Glutamatergic neuron (in vitro differentiated cells): ENCODE data around the gene MAP2. TPM values are rescaled to one million over a fixed set of nuclear protein-coding genes. Genes with fewer than 3 reads are reported as not detected.
A peak's percentile ranks its signal among the peaks of the same experiment; 100 is the strongest.

Experiments
- DNase-seq: peaks from one replicate; pipeline ENCODE4 v3.0.0; 2022
- H3K27ac Mint-ChIP-seq: one replicate; pipeline ENCODE4 v1.8.0; 2020; ENCODE audit warnings: mild to moderate bottlenecking, mixed read lengths, inconsistent platforms; ENCODE audit not compliant: unreplicated experiment
- H3K27me3 Mint-ChIP-seq: one replicate; pipeline ENCODE4 v1.8.0; 2020; ENCODE audit warnings: mild to moderate bottlenecking, moderate library complexity, mixed read lengths, inconsistent platforms; ENCODE audit not compliant: unreplicated experiment
- H3K36me3 Mint-ChIP-seq: one replicate; pipeline ENCODE4 v1.8.0; 2020; ENCODE audit warnings: mild to moderate bottlenecking, mixed read lengths, inconsistent platforms; ENCODE audit not compliant: unreplicated experiment
- H3K4me1 Mint-ChIP-seq: one replicate; pipeline ENCODE4 v1.8.0; 2020; ENCODE audit warnings: mild to moderate bottlenecking, low read depth, mixed read lengths, inconsistent platforms; ENCODE audit not compliant: unreplicated experiment
- H3K4me3 Mint-ChIP-seq: one replicate; pipeline ENCODE4 v1.8.0; 2020; ENCODE audit warnings: mild to moderate bottlenecking, mixed read lengths, inconsistent platforms; ENCODE audit not compliant: unreplicated experiment
- H3K9me3 Mint-ChIP-seq: one replicate; pipeline ENCODE4 v1.8.0; 2020; ENCODE audit warnings: mild to moderate bottlenecking, moderate library complexity, mixed read lengths, inconsistent platforms; ENCODE audit not compliant: unreplicated experiment
- CTCF ChIP-seq: fragments of 200-600 bp; sonication (generic); IDR thresholded peaks from one replicate; pipeline ENCODE4 v1.5.0; 2021; ENCODE audit not compliant: partially characterized antibody, unreplicated experiment
- total RNA-seq: library from RNA; stranded (reverse); fragmentation: NEBNext Ultra II Directional; extraction: Animal tissue kit (Norgen Biotek cat#: 25700); gene quantifications from one replicate; pipeline ENCODE4 v1.2.1, GENCODE V29; 2021; ENCODE audit not compliant: unreplicated experiment

MAP2 gene
- total RNA-seq, 1 donor from 2014 or later, result 177 TPM

GRCh38 chr2:209600341-209601171 lies 176.7 kb downstream of the MAP2 start:
- H3K27me3 Mint-ChIP-seq, result no peaks in the 10 kb centered on the region
- no peaks in the 10 kb centered on the region for H3K36me3 Mint-ChIP-seq
- peaks cover 13% of the 10 kb centered on the region for H3K9me3 Mint-ChIP-seq
- peak overlapping the region; percentile 90 for H3K27ac Mint-ChIP-seq
- peak; percentile 67 for DNase-seq
- H3K4me3 Mint-ChIP-seq, result peak overlapping the region; percentile 54
- no peak for TF ChIP-seq CTCF
- H3K4me1 Mint-ChIP-seq, result peaks cover 29% of the 10 kb centered on the region

GRCh38 chr2:209601497-209601896 lies 177.7 kb downstream of the MAP2 start:
- no peak for DNase-seq
- H3K36me3 Mint-ChIP-seq, result no peaks in the 10 kb centered on the region
- peaks cover 2% of the 10 kb centered on the region for H3K27me3 Mint-ChIP-seq
- H3K27ac Mint-ChIP-seq, result peak overlapping the region; percentile 92
- TF ChIP-seq CTCF, result no peak
- H3K4me3 Mint-ChIP-seq, result peak overlapping the region; percentile 48
- peaks cover 13% of the 10 kb centered on the region for H3K9me3 Mint-ChIP-seq
- H3K4me1 Mint-ChIP-seq, result peaks cover 29% of the 10 kb centered on the region

- Mint-ChIP-seq H3K4me3 (no peak overlapping the region), H3K27me3 (peaks cover 2% of the 10 kb centered on the region), H3K36me3 (no peaks in the 10 kb centered on the region), H3K9me3 (peaks cover 13% of the 10 kb centered on the region), H3K4me1 (peaks cover 29% of the 10 kb centered on the region), H3K27ac (peak overlapping the region; percentile 64)
- TF ChIP-seq CTCF, result no peak
- DNase-seq, result no peak
Measured at GRCh38 chr2:209602259-209602658, 178.4 kb downstream of the MAP2 start.

GRCh38 chr2:209609531-209609930 lies 185.7 kb downstream of the MAP2 start:
- TF ChIP-seq CTCF, result no peak
- no peaks in the 10 kb centered on the region for H3K9me3 Mint-ChIP-seq
- H3K4me1 Mint-ChIP-seq, result peaks cover 11% of the 10 kb centered on the region
- no peak for DNase-seq
- H3K27ac Mint-ChIP-seq, result no peak overlapping the region
- H3K27me3 Mint-ChIP-seq, result peaks cover 4% of the 10 kb centered on the region
- no peak overlapping the region for H3K4me3 Mint-ChIP-seq
- H3K36me3 Mint-ChIP-seq, result no peaks in the 10 kb centered on the region

GRCh38 chr2:209610631-209611030 lies 186.8 kb downstream of the MAP2 start:
- Mint-ChIP-seq H3K36me3 (no peaks in the 10 kb centered on the region), H3K4me1 (peaks cover 21% of the 10 kb centered on the region), H3K27ac (no peak overlapping the region), H3K27me3 (peaks cover 8% of the 10 kb centered on the region), H3K9me3 (peaks cover 3% of the 10 kb centered on the region), H3K4me3 (no peak overlapping the region)
- no peak for TF ChIP-seq CTCF
- no peak for DNase-seq
